ENCODE measurements around the gene PIKFYVE.
"Not testable (repeated sequence)": the region's sequence is repeated elsewhere in the genome, so short reads cannot be mapped to it uniquely, and the experiment has no call there.

Gene PIKFYVE

GRCh38 chr2:208256192-208256782 is 9.8 kb upstream of the PIKFYVE start:
- no peak for DNase-seq

DNA sequence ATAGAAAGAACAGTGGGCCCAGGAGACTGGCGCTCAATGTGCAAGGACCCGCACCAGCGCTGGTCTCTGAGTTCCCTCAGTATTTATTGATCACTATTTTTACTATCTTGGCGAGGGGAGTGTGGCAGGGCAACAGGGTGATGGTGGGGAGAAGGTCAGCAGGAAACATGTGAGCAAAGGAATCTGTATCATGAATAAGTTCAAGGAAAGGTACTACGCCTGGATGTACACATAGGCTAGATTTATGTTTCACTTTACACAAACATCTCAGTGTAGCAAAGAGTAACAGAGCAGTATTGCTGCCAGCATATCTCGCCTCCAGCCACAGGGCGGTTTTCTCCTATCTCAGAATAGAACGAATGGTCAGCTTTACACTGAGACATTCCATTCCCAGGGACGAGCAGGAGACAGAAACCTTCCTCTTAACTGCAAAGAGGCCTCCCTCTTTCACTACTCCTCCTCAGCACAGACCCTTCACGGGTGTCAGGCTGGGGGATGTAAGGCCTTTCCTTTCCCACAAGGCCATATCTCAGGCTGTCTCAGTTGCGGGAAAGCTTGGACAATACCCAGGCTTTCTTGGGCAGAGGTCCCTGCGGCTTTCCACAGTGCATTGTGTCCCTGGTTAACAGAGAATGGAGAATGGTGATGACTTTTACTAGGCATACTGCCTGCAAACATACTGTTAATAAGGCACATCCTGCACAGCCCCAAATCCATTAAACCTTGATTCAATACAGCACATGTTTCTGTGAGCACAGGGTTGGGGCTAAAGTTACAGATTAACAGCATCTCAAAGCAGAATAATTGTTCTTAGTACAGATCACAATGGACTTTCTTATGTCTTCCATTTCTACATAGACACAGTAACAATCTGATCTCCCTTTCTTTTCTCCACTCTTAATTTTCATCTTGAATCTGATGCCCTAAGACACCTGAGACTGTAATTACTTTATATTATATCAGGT is 8.9 kb upstream of the PIKFYVE start:
- not testable (repeated sequence) for DNase-seq

DNA sequence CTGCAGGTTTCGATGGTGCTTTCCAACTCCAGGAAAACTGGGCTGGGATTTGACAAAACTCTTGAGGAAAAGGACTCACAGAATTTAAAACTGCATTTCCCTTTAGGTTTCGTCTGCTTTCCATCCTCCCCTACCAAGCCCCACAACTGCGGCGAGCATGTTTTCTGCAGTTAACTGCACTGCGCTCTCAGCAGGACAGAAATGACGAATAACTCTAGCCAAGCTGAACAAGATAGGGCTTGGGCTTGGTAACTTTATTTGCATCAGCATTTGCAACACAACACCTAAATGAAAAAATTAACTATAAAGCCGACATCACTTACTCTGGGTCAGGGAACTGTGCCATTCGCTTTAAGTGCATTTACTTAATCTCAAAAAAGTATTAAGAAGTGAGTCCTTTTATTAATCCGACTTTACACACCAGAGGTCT is 669 bp upstream of the PIKFYVE start:
- peak; percentile 63 for DNase-seq

DNA sequence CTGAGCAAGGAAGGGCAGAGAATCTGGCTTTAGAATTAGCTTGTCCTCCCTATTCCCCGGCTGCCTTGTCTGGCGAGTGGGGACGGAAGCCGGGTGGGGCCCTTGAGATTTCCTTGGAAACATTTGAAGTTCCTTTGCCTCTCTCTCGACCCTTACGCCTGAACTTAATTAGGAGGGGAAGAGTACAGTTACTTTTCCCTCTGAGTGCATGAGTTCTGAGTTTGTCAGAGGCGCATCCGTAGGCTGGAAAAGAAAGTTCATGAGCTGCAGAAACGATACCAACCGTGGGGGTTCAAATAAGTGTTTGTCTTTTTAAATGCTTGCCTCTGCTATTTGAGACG is 468 bp downstream of the PIKFYVE start:
- DNase-seq, result no peak

GRCh38 chr2:208266936-208267335 is 881 bp downstream of the PIKFYVE start:
- DNase-seq, result no peak

- DNase-seq, result not testable (repeated sequence)
Observed at GRCh38 chr2:208267526-208267925, 1.5 kb downstream of the PIKFYVE start.

DNA sequence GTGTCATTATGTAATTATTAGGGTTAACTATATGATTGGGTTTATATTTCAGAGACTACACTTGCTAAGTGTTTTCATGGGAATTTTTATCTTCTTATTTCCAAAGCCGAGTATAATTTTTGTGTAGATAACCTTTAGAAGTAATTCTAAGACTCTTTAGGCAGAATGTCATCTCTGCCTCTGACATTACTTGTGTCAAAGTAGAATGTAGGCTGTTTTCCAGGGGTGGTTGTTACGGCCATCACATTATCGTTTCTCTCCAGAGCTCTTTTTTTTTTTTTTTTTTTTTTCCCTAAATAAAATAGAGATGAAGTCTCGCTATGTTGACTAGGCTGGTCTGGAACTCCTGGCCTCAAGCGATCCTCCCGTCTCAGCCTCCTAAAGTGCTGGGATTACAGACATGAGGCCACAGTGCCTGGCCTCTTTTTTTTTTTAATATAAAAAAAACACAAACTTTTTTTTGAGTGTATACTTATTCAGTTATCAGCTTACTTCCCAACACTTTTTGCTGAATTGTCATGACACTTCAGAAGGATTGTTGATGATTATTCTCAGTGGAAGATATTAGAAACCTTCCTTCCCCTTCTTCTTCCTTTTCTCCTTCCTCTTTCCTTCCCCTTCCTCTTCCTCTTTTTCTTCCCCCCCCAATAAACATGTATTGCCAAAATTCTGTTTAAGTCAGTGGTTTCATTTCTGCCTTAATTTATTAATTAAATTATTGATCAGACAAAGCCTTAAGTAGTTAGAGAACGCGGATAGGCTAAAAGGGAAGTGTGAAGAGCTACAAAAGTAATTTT is 2.3 kb downstream of the PIKFYVE start:
- no peak for DNase-seq

- no peak for DNase-seq
Observed at GRCh38 chr2:208269091-208269490, 3.0 kb downstream of the PIKFYVE start.

GRCh38 chr2:208274748-208275147 is 8.7 kb downstream of the PIKFYVE start:
- DNase-seq, result peak; percentile 1

GRCh38 chr2:208278549-208278948 is 12.5 kb downstream of the PIKFYVE start:
- DNase-seq, result no peak

GRCh38 chr2:208279236-208279635 is 13.2 kb downstream of the PIKFYVE start:
- DNase-seq, result no peak

DNA sequence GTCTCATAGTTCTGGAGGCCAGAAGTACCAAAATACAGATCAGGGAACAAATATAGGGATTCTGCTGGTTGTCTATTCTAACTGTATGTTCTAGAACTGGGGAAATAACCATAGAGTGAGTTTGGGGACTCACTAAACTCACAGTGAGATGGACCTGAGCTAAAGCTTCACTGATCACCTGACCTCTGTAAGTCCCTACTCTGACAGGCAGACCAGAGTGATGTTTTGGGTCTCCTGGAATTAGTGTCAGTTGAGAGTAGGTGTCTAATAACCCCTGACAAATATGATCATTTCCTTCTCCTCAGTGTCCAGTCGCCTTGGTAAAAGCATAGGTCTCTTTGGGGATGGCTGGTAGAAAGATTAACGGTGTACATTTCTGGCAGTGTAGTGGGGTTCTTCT is 14.2 kb downstream of the PIKFYVE start:
- no peak for DNase-seq

GRCh38 chr2:208280933-208281332 is 14.9 kb downstream of the PIKFYVE start:
- DNase-seq, result no peak

DNA sequence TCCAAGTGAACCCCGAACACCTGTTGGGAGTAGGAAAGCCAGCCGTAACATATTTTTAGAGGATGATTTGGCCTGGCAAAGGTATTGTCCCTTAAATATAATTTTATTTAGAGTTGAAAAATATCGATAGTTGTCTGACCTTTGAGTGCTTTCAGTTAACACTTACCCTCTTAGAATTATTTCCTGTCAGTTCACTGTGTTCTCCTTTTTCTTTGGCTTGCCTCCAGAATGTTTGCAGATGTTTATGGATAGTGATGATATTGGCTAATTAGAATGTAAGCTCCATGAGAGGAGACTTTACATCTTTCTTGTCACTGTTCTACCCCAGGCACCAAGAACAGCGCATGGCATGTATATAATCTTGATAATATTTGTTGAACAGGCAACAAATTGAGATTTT is 19.8 kb downstream of the PIKFYVE start:
- DNase-seq, result no peak

- DNase-seq, result no peak
Observed at GRCh38 chr2:208294482-208295024, 28.5 kb downstream of the PIKFYVE start.

DNA sequence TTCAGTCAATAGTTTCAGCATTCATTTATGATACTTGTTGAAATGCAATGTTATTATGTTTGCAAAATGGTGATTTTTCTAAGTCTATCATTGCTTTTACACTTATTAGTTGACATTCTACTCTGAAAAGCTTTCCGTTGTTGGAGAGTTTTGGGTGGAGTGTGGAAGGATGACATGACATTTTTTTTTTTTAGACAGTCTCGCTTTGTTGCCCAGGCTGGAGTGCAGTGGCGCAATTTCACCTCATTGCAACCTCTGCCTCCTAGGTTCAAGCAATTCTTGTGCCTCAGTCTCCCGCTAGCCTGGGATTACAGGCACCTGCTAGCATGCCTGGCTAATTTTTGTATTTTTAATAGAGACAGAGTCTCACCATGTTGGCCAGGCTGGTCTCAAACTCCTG is 29.8 kb downstream of the PIKFYVE start:
- DNase-seq, result no peak

GRCh38 chr2:208296610-208297009 is 30.6 kb downstream of the PIKFYVE start:
- DNase-seq, result no peak

- DNase-seq, result no peak
Observed at GRCh38 chr2:208297961-208298360, 31.9 kb downstream of the PIKFYVE start.

GRCh38 chr2:208300847-208301618 is 35.0 kb downstream of the PIKFYVE start:
- DNase-seq, result peak; percentile 13

DNA sequence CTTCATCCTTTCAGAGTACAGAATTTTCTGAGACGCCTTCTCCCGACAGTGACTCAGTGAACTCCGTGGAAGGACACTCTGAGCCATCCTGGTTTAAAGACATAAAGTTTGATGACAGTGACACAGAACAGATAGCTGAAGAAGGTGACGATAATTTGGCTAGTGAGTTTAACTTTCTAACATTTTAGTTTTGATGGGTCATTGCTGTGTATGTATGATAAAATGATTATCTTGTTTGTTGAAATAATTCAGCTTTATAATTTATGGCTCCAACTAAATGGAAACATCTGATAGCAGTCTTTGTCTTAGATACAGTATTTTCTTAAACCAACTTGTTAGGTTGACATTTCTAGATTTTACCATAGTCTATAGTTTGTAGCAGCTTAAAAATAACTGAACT is 38.1 kb downstream of the PIKFYVE start:
- DNase-seq, result no peak

- DNase-seq, result no peak
Observed at GRCh38 chr2:208304695-208305094, 38.6 kb downstream of the PIKFYVE start.

- DNase-seq, result no peak
Observed at GRCh38 chr2:208306291-208306690, 40.2 kb downstream of the PIKFYVE start.
